Cardiac fibroblast (primary cell): ENCODE results near the gene ATXN2L.

Experiments used
- DNase-seq, 2 donors: peaks; one replicate each; pipeline versions ENCODE4 v3.0.0 to v3.0.0-alpha.2; 2010; ENCODE audit warnings: low read depth in 2 of 2
- H3K4me3 ChIP-seq, 2 donors: replicated peaks in 1 of 2; 1 replicate in 1 of 2; 2 replicates in 1 of 2; pipeline ENCODE4 v1.5.1; 2011; ENCODE audit warnings: low read depth in 2 of 2, low read length in 2 of 2, mild to moderate bottlenecking in 2 of 2, moderate library complexity in 1 of 2
- CTCF ChIP-seq: IDR thresholded peaks from one replicate; pipeline ENCODE4 v1.5.1; 2011; ENCODE audit warnings: low read depth, mild to moderate bottlenecking, low read length, inconsistent platforms

ATXN2L gene

GRCh38 chr16:28872952-28873351 is 50.2 kb downstream of the ATXN2L start:
- no peak overlapping the region for H3K4me3 ChIP-seq
- DNase-seq: no peak
- no peak for TF ChIP-seq CTCF

- peak in 1 of 2 donors; percentile 21 for DNase-seq
- H3K4me3 ChIP-seq: no peak overlapping the region
- peak; percentile 83 for TF ChIP-seq CTCF
Measured at GRCh38 chr16:28873543-28874201, 50.9 kb downstream of the ATXN2L start.

- no peak for DNase-seq
- TF ChIP-seq CTCF: no peak
- H3K4me3 ChIP-seq: no peak overlapping the region
Measured at GRCh38 chr16:28874406-28874805, 51.6 kb downstream of the ATXN2L start.

GRCh38 chr16:28875134-28876018 is 52.6 kb downstream of the ATXN2L start:
- no peak overlapping the region for H3K4me3 ChIP-seq
- DNase-seq: no peak

GRCh38 chr16:28876019-28876659 is 53.3 kb downstream of the ATXN2L start:
- TF ChIP-seq CTCF: no peak
- DNase-seq: no peak
- no peak overlapping the region for H3K4me3 ChIP-seq

More at GRCh38 chr16:28875134-28876018, 52.6 kb downstream of the ATXN2L start:
- no peak for TF ChIP-seq CTCF

- H3K4me3 ChIP-seq: no peak overlapping the region
- TF ChIP-seq CTCF: no peak
- DNase-seq: no peak
Measured at GRCh38 chr16:28876973-28877654, 54.3 kb downstream of the ATXN2L start.
